Epithelial cell of esophagus (primary cell): Measurements from ENCODE around the gene DDX41.

ENCODE experiments used
- DNase-seq: peaks from one replicate; pipeline ENCODE4 v3.0.0; 2010; ENCODE audit warnings: low read depth
- H3K4me3 ChIP-seq: 2 replicates; pipeline ENCODE4 v1.5.1; 2011; ENCODE audit warnings: mild to moderate bottlenecking, low read length, control low read depth
- TF ChIP-seq, protein P1 (sequence below): IDR thresholded peaks from 2 replicates; pipeline ENCODE4 v1.5.1; 2011; ENCODE audit warnings: low read depth, mild to moderate bottlenecking, low read length, control low read depth, inconsistent platforms; ENCODE audit not compliant: insufficient read depth; ENCODE audit errors: missing control alignments

Gene DDX41

DNA sequence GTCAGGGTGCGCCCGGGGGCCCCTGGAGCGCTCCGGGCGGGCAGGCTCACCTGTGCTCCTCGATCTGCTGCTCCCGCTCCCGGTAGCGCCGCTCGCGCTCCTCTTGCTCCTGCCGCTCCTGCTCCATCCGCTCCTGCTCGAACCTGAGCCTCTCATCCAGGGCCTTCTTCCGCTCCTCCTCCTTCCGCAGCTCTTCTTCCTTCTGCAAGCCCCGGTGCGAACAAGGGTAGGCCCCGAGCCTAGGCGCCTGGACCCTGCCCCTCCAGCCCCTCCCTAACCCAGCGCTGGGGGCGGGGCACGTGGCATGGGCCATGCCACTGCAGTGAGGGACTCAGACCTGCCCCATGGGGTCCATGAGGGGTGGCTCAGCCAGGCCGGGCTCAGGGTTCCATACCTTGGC lies 49.9 kb downstream of the DDX41 start:
- TF ChIP-seq, protein P1, sequence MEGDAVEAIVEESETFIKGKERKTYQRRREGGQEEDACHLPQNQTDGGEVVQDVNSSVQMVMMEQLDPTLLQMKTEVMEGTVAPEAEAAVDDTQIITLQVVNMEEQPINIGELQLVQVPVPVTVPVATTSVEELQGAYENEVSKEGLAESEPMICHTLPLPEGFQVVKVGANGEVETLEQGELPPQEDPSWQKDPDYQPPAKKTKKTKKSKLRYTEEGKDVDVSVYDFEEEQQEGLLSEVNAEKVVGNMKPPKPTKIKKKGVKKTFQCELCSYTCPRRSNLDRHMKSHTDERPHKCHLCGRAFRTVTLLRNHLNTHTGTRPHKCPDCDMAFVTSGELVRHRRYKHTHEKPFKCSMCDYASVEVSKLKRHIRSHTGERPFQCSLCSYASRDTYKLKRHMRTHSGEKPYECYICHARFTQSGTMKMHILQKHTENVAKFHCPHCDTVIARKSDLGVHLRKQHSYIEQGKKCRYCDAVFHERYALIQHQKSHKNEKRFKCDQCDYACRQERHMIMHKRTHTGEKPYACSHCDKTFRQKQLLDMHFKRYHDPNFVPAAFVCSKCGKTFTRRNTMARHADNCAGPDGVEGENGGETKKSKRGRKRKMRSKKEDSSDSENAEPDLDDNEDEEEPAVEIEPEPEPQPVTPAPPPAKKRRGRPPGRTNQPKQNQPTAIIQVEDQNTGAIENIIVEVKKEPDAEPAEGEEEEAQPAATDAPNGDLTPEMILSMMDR, result no peak
- DNase-seq, result no peak

DNA sequence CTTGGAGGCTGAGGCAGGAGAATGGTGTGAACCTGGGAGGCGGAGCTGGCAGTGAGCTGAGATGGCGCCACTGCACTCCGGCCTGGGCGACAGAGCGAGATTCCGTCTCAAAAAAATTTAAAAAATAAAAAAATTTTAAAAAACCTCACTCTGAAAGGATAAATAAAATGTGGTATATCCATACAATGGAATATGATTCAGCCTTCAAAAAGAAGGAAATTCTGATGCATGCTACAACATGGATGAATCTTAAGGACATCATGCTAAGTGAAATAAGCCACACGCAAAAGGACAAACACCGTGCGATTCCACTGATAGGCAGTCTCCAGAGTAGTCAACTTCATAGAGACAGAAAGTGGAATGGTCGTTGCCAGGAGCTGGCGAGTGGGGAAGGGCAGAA lies 51.7 kb downstream of the DDX41 start:
- DNase-seq, result no peak
- TF ChIP-seq, protein P1, result no peak
- H3K4me3 ChIP-seq, result no peak overlapping the region

More for the DNA sequence above, 49.9 kb downstream of the DDX41 start:
- H3K4me3 ChIP-seq, result no peak overlapping the region

DNA sequence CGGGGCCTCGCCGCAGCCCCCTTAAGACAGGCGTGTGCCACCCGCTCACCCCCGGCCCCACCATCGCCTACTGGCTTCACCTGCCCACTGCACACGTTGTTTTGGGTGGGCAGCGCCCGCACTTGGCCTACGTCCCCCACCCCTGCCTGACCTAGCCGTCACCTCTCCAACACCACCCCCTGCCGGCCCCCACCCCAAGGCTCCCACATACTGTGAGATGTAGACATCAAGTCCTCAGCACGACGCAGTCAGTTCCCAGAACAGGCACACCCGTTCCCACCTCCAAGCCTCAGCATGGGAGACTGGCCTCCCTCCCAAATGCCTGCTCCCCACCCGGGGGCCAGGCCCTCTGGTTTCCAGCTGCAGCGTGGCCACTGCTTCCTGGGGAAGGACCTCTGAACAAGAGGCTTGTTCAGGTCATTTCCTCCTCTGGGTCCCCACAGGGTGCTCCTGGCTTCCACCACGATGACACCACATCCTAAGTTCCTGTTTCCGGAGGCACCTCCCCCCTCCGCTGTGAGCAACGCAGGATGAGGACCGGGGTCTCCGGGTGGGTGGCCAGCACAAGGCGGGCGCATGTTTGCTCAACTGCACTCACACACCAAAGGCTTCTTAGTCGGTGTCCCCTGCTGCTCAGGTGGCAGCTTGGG lies 54.6 kb downstream of the DDX41 start:
- TF ChIP-seq, protein P1, result no peak
- H3K4me3 ChIP-seq, result no peak overlapping the region
- no peak for DNase-seq
